ENCODE results near the gene CYP2E1.
"Not testable (repeated sequence)": the region's sequence is repeated elsewhere in the genome, so short reads cannot be mapped to it uniquely, and the experiment has no call there.

- TF ChIP-seq POLR2A (IDR thresholded peaks at IDR 0.05; ENCODE audit: low read length); GATA1 (IDR thresholded peaks at IDR 0.05; ENCODE audit: low read depth, low read length): not testable (repeated sequence)
Measured at GRCh38 chr10:133573460-133573859, 46.3 kb downstream of the CYP2E1 start.
